Measurements from ENCODE around the gene TFPI. TPM values are rescaled to one million over a fixed set of nuclear protein-coding genes. Genes with fewer than 3 reads are reported as not detected.
"Not testable (repeated sequence)": the region's sequence is repeated elsewhere in the genome, so short reads cannot be mapped to it uniquely, and the experiment has no call there.

Gene TFPI
- total and polyA plus RNA-seq, 2 donors = 16.1 to 33.4 TPM

- Histone ChIP-seq H3K4me1 (ENCODE audit: control insufficient read depth in 2 of 2, insufficient read depth in 2 of 2, low read length in 2 of 2) (no peaks in the 10 kb centered on the region), H3K9me3 (ENCODE audit: control insufficient read depth in 2 of 2, insufficient read depth in 1 of 2, low read length in 1 of 2) (no peaks in the 10 kb centered on the region), H3K27ac (ENCODE audit: low read depth in 1 of 2, low read length in 1 of 2) (no peak overlapping the region), H3K27me3 (ENCODE audit: control insufficient read depth in 2 of 2, insufficient read depth in 1 of 2, low read length in 1 of 2) (no peaks in the 10 kb centered on the region), H3K36me3 (ENCODE audit: control insufficient read depth in 2 of 2, insufficient read depth in 2 of 2, low read length in 1 of 2) (no peaks in the 10 kb centered on the region), H3K4me3 (ENCODE audit: low read length in 2 of 2) (no peak overlapping the region)
- DNase-seq (ENCODE audit: low read depth in 6 of 9, low spot score in 9 of 9) = no peak
These were observed 27.4 kb downstream of the TFPI start for GRCh38 chr2:187526792-187527191.

GRCh38 chr2:187525163-187525900 is 28.9 kb downstream of the TFPI start:
- H3K27ac ChIP-seq (ENCODE audit: low read depth in 1 of 2, low read length in 1 of 2) = no peak overlapping the region
- no peaks in the 10 kb centered on the region for H3K4me1 ChIP-seq (ENCODE audit: control insufficient read depth in 2 of 2, insufficient read depth in 2 of 2, low read length in 2 of 2)
- 100% methylated on average over 1 of the region's 1 CpG for WGBS
- peaks cover 0 to 2% of the 10 kb centered on the region in 2 donors for H3K9me3 ChIP-seq (ENCODE audit: control insufficient read depth in 2 of 2, insufficient read depth in 1 of 2, low read length in 1 of 2)
- H3K27me3 ChIP-seq (ENCODE audit: control insufficient read depth in 2 of 2, insufficient read depth in 1 of 2, low read length in 1 of 2) = no peaks in the 10 kb centered on the region
- H3K4me3 ChIP-seq (ENCODE audit: low read length in 2 of 2) = no peak overlapping the region
- no peak for DNase-seq (ENCODE audit: low read depth in 6 of 9, low spot score in 9 of 9)
- no peaks in the 10 kb centered on the region for H3K36me3 ChIP-seq (ENCODE audit: control insufficient read depth in 2 of 2, insufficient read depth in 2 of 2, low read length in 1 of 2)

- H3K4me3 ChIP-seq (ENCODE audit: low read length in 2 of 2) = no peak overlapping the region
- H3K36me3 ChIP-seq (ENCODE audit: control insufficient read depth in 2 of 2, insufficient read depth in 2 of 2, low read length in 1 of 2) = no peaks in the 10 kb centered on the region
- H3K9me3 ChIP-seq (ENCODE audit: control insufficient read depth in 2 of 2, insufficient read depth in 1 of 2, low read length in 1 of 2) = peaks cover 0 to 2% of the 10 kb centered on the region in 2 donors
- DNase-seq (ENCODE audit: low read depth in 6 of 9, low spot score in 9 of 9) = no peak
- H3K27me3 ChIP-seq (ENCODE audit: control insufficient read depth in 2 of 2, insufficient read depth in 1 of 2, low read length in 1 of 2) = no peaks in the 10 kb centered on the region
- no peaks in the 10 kb centered on the region for H3K4me1 ChIP-seq (ENCODE audit: control insufficient read depth in 2 of 2, insufficient read depth in 2 of 2, low read length in 2 of 2)
- H3K27ac ChIP-seq (ENCODE audit: low read depth in 1 of 2, low read length in 1 of 2) = no peak overlapping the region
These were observed 30.9 kb downstream of the TFPI start for GRCh38 chr2:187523325-187523724.

- Histone ChIP-seq H3K9me3 (ENCODE audit: control insufficient read depth in 2 of 2, insufficient read depth in 1 of 2, low read length in 1 of 2) (peaks cover 0 to 2% of the 10 kb centered on the region in 2 donors), H3K4me3 (ENCODE audit: low read length in 2 of 2) (no peak overlapping the region), H3K27ac (ENCODE audit: low read depth in 1 of 2, low read length in 1 of 2) (no peak overlapping the region), H3K4me1 (ENCODE audit: control insufficient read depth in 2 of 2, insufficient read depth in 2 of 2, low read length in 2 of 2) (no peaks in the 10 kb centered on the region), H3K36me3 (ENCODE audit: control insufficient read depth in 2 of 2, insufficient read depth in 2 of 2, low read length in 1 of 2) (no peaks in the 10 kb centered on the region), H3K27me3 (ENCODE audit: control insufficient read depth in 2 of 2, insufficient read depth in 1 of 2, low read length in 1 of 2) (no peaks in the 10 kb centered on the region)
- WGBS = 98% methylated on average over 7 of the region's 7 CpGs
- DNase-seq (ENCODE audit: low read depth in 6 of 9, low spot score in 9 of 9) = no peak
These were observed 34.1 kb downstream of the TFPI start for GRCh38 chr2:187520121-187520624.

GRCh38 chr2:187519419-187520120 is 34.7 kb downstream of the TFPI start:
- Histone ChIP-seq H3K9me3 (ENCODE audit: control insufficient read depth in 2 of 2, insufficient read depth in 1 of 2, low read length in 1 of 2) (peaks cover 0 to 2% of the 10 kb centered on the region in 2 donors), H3K36me3 (ENCODE audit: control insufficient read depth in 2 of 2, insufficient read depth in 2 of 2, low read length in 1 of 2) (no peaks in the 10 kb centered on the region), H3K27ac (ENCODE audit: low read depth in 1 of 2, low read length in 1 of 2) (no peak overlapping the region), H3K27me3 (ENCODE audit: control insufficient read depth in 2 of 2, insufficient read depth in 1 of 2, low read length in 1 of 2) (no peaks in the 10 kb centered on the region), H3K4me1 (ENCODE audit: control insufficient read depth in 2 of 2, insufficient read depth in 2 of 2, low read length in 2 of 2) (no peaks in the 10 kb centered on the region), H3K4me3 (ENCODE audit: low read length in 2 of 2) (no peak overlapping the region)
- no peak for DNase-seq (ENCODE audit: low read depth in 6 of 9, low spot score in 9 of 9)
- WGBS = 95% methylated on average over 7 of the region's 7 CpGs

GRCh38 chr2:187517750-187518361 is 36.4 kb downstream of the TFPI start:
- H3K4me3 ChIP-seq (ENCODE audit: low read length in 2 of 2); H3K36me3 ChIP-seq (ENCODE audit: control insufficient read depth in 2 of 2, insufficient read depth in 2 of 2, low read length in 1 of 2); H3K4me1 ChIP-seq (ENCODE audit: control insufficient read depth in 2 of 2, insufficient read depth in 2 of 2, low read length in 2 of 2); H3K27me3 ChIP-seq (ENCODE audit: control insufficient read depth in 2 of 2, insufficient read depth in 1 of 2, low read length in 1 of 2); H3K27ac ChIP-seq (ENCODE audit: low read depth in 1 of 2, low read length in 1 of 2); H3K9me3 ChIP-seq (ENCODE audit: control insufficient read depth in 2 of 2, insufficient read depth in 1 of 2, low read length in 1 of 2); DNase-seq (ENCODE audit: low read depth in 6 of 9, low spot score in 9 of 9): not testable (repeated sequence)
- WGBS = 99% methylated on average over 1 of the region's 1 CpG

- 95% methylated on average over 15 of the region's 15 CpGs for WGBS
These were observed 37.4 kb downstream of the TFPI start for GRCh38 chr2:187516630-187517510.

GRCh38 chr2:187514930-187515329 is 39.3 kb downstream of the TFPI start:
- no peak for DNase-seq (ENCODE audit: low read depth in 6 of 9, low spot score in 9 of 9)
- 96% methylated on average over 4 of the region's 4 CpGs for WGBS

More at GRCh38 chr2:187516630-187517510, 37.4 kb downstream of the TFPI start:
- H3K4me1 ChIP-seq (ENCODE audit: control insufficient read depth in 2 of 2, insufficient read depth in 2 of 2, low read length in 2 of 2); H3K36me3 ChIP-seq (ENCODE audit: control insufficient read depth in 2 of 2, insufficient read depth in 2 of 2, low read length in 1 of 2); H3K27ac ChIP-seq (ENCODE audit: low read depth in 1 of 2, low read length in 1 of 2); H3K9me3 ChIP-seq (ENCODE audit: control insufficient read depth in 2 of 2, insufficient read depth in 1 of 2, low read length in 1 of 2); H3K27me3 ChIP-seq (ENCODE audit: control insufficient read depth in 2 of 2, insufficient read depth in 1 of 2, low read length in 1 of 2); H3K4me3 ChIP-seq (ENCODE audit: low read length in 2 of 2); DNase-seq (ENCODE audit: low read depth in 6 of 9, low spot score in 9 of 9): not testable (repeated sequence)

More at GRCh38 chr2:187514930-187515329, 39.3 kb downstream of the TFPI start:
- Histone ChIP-seq H3K9me3 (ENCODE audit: control insufficient read depth in 2 of 2, insufficient read depth in 1 of 2, low read length in 1 of 2) (peaks cover 0 to 4% of the 10 kb centered on the region in 2 donors), H3K4me1 (ENCODE audit: control insufficient read depth in 2 of 2, insufficient read depth in 2 of 2, low read length in 2 of 2) (peaks cover 0 to 10% of the 10 kb centered on the region in 2 donors), H3K27me3 (ENCODE audit: control insufficient read depth in 2 of 2, insufficient read depth in 1 of 2, low read length in 1 of 2) (no peaks in the 10 kb centered on the region), H3K36me3 (ENCODE audit: control insufficient read depth in 2 of 2, insufficient read depth in 2 of 2, low read length in 1 of 2) (no peaks in the 10 kb centered on the region), H3K4me3 (ENCODE audit: low read length in 2 of 2) (no peak overlapping the region), H3K27ac (ENCODE audit: low read depth in 1 of 2, low read length in 1 of 2) (no peak overlapping the region)
